ENCODE measurements around the gene VOPP1.
"Not testable (repeated sequence)": the region's sequence is repeated elsewhere in the genome, so short reads cannot be mapped to it uniquely, and the experiment has no call there.

- TF ChIP-seq CTCF, POLR2A (IDR thresholded peaks at IDR 0.05): not testable (repeated sequence)
These were observed 42.2 kb upstream of the VOPP1 start for GRCh38 chr7:55614365-55615064.
